ENCODE data around the gene HBA1.
"Not testable (repeated sequence)": the region's sequence is repeated elsewhere in the genome, so short reads cannot be mapped to it uniquely, and the experiment has no call there.

- not testable (repeated sequence) for TF ChIP-seq CTCF (conservative IDR thresholded peaks at IDR 0.05; ENCODE audit: low read length); EZH2phosphoT487 (IDR thresholded peaks at IDR 0.05; ENCODE audit: borderline replicate concordance)
Measured at GRCh38 chr16:176477-177382, at the start of gene HBA1.

Data from Loucy (cell line).